ENCODE measurements around the gene INPP4A. TPM values are rescaled to one million over a fixed set of nuclear protein-coding genes. Genes with fewer than 3 reads are reported as not detected.

INPP4A gene
- polyA plus RNA-seq, 1 experiment: 12.9 TPM

DNA sequence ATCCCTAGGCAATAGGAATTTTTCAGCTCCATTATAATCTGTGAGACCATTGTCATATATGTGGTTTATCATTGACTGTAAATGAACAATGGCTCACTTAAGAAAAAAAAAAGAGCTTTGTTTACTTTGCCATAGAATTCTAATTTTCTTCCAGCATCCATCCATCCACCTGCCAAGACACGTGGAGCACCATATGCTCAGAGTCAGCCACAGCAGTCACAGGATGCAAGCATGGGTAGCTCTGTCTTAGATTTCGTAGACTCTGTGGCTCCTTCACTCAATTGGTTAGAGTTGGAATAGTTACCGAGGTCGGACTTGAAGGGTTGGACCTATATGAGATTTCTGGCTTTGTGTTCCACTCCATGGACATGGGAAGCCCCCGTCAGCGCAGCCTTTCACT lies 88.1 kb downstream of the INPP4A start:
- CTCF ChIA-PET: interaction anchor here (1.2 kb wide), 1 partner anchor 18 kb away, joined by 3 read pairs; no protein-coding TSS in a partner anchor
- H3K4me3 ChIP-seq (ENCODE audit: low read depth, low read length): no peak overlapping the region
- H3K27ac ChIP-seq (ENCODE audit: low read depth, low read length): no peak overlapping the region
- no peaks in the 10 kb centered on the region for H3K9me3 ChIP-seq (ENCODE audit: control insufficient read depth, insufficient read depth, low read length)
- TF ChIP-seq, protein P1, sequence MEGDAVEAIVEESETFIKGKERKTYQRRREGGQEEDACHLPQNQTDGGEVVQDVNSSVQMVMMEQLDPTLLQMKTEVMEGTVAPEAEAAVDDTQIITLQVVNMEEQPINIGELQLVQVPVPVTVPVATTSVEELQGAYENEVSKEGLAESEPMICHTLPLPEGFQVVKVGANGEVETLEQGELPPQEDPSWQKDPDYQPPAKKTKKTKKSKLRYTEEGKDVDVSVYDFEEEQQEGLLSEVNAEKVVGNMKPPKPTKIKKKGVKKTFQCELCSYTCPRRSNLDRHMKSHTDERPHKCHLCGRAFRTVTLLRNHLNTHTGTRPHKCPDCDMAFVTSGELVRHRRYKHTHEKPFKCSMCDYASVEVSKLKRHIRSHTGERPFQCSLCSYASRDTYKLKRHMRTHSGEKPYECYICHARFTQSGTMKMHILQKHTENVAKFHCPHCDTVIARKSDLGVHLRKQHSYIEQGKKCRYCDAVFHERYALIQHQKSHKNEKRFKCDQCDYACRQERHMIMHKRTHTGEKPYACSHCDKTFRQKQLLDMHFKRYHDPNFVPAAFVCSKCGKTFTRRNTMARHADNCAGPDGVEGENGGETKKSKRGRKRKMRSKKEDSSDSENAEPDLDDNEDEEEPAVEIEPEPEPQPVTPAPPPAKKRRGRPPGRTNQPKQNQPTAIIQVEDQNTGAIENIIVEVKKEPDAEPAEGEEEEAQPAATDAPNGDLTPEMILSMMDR (IDR thresholded peaks at IDR 0.05; ENCODE audit: low read depth, low read length): no peak
- H3K27me3 ChIP-seq (ENCODE audit: control insufficient read depth, insufficient read depth, low read length): no peaks in the 10 kb centered on the region
- POLR2A ChIA-PET: no interaction called here
- no peak for DNase-seq (ENCODE audit: low read depth, low spot score)

DNA sequence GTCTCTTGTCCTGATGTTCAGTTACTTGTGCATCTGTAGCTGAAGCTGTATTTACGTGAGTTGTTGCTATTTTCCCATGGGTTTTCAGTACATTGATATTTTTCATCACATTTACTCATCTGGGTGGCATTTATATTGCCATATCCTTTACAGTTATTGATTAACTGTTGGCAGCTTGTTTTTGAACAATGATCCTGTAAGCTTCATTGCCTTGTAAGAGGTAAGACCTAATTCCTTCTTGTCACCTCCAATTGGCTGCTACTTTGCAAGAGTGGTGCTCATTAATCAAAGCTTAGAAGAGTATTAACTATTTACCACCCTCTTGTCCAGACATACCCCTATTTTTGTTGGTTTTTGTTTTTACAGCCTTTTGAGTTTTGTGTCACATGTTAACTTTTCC lies 88.9 kb downstream of the INPP4A start:
- CTCF ChIA-PET: no interaction called here
- H3K9me3 ChIP-seq (ENCODE audit: control insufficient read depth, insufficient read depth, low read length): no peaks in the 10 kb centered on the region

DNA sequence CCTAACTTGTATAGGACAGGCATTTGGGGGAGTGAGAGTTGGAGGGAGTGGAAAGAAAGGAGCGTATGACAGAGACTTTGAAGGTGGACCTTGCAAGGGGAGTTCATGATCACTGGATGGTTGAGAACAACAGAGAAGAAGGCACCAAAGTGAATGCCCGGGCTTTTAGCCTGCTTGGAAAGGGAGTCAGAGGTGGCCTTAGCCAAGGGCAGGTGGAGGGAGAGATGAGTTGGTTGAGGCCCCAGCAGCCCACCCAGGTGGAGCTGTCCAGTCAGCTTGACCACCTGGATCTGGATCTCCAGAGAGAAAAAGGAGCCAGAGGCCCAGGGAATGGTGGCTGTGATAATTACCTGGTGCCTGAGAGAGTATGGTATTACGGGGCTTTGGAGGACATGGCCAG lies 90.1 kb downstream of the INPP4A start:
- H3K27ac ChIP-seq (ENCODE audit: low read depth, low read length): no peak overlapping the region
- CTCF ChIA-PET: no interaction called here

More for the DNA sequence above, 88.9 kb downstream of the INPP4A start:
- Histone ChIP-seq H3K4me3 (ENCODE audit: low read depth, low read length) (no peak overlapping the region), H3K27ac (ENCODE audit: low read depth, low read length) (no peak overlapping the region), H3K27me3 (ENCODE audit: control insufficient read depth, insufficient read depth, low read length) (no peaks in the 10 kb centered on the region)
- POLR2A ChIA-PET: no interaction called here
- TF ChIP-seq, protein P1 (IDR thresholded peaks at IDR 0.05; ENCODE audit: low read depth, low read length): no peak
- no peak for DNase-seq (ENCODE audit: low read depth, low spot score)

DNA sequence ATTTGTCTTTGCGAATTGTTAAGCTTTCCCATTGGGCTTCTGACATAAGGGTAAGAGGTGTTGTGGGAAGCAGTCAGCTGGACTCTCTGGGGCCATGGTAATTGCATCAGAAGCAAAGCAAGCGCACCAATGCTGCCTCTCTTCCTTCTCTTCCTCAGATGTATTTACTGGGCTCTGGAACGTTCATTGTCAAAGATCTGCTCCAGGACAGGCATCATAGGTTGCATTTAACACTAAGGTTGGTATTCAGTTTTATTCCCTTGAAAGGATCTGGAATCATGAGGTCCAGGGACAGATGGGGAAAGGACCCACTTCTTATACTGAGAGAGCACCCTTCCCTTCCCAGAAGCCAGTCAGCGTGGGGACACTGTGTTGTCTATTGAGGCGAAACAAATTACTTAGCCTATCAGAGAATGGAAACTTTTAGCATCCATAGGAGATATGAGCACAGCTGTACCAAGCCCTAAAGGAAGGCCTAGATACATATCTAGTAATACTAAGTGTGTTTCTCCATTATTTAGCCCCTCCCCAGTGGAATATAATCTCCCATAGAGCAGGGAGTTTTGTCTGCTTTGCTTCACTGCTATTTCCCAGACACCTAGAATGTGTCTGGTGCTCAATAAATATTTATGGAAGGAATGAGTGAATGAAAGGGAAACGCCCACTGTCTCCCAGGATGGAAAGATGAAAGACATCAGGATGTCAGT lies 91.5 kb downstream of the INPP4A start:
- no peak overlapping the region for H3K4me3 ChIP-seq (ENCODE audit: low read depth, low read length)
- H3K27me3 ChIP-seq (ENCODE audit: control insufficient read depth, insufficient read depth, low read length): no peaks in the 10 kb centered on the region
- TF ChIP-seq, protein P1 (IDR thresholded peaks at IDR 0.05; ENCODE audit: low read depth, low read length): no peak
- ChIA-PET CTCF (interaction anchor here (0.5 kb wide), 1 partner anchor 67 kb away, joined by 3 read pairs; no protein-coding TSS in a partner anchor), POLR2A (no interaction called here)
- no peaks in the 10 kb centered on the region for H3K9me3 ChIP-seq (ENCODE audit: control insufficient read depth, insufficient read depth, low read length)
- DNase-seq (ENCODE audit: low read depth, low spot score): no peak
- H3K27ac ChIP-seq (ENCODE audit: low read depth, low read length): no peak overlapping the region

More for the DNA sequence above, 90.1 kb downstream of the INPP4A start:
- no peaks in the 10 kb centered on the region for H3K27me3 ChIP-seq (ENCODE audit: control insufficient read depth, insufficient read depth, low read length)
- no peak overlapping the region for H3K4me3 ChIP-seq (ENCODE audit: low read depth, low read length)
- TF ChIP-seq, protein P1 (IDR thresholded peaks at IDR 0.05; ENCODE audit: low read depth, low read length): no peak
- POLR2A ChIA-PET: no interaction called here
- no peaks in the 10 kb centered on the region for H3K9me3 ChIP-seq (ENCODE audit: control insufficient read depth, insufficient read depth, low read length)
- no peak for DNase-seq (ENCODE audit: low read depth, low spot score)

DNA sequence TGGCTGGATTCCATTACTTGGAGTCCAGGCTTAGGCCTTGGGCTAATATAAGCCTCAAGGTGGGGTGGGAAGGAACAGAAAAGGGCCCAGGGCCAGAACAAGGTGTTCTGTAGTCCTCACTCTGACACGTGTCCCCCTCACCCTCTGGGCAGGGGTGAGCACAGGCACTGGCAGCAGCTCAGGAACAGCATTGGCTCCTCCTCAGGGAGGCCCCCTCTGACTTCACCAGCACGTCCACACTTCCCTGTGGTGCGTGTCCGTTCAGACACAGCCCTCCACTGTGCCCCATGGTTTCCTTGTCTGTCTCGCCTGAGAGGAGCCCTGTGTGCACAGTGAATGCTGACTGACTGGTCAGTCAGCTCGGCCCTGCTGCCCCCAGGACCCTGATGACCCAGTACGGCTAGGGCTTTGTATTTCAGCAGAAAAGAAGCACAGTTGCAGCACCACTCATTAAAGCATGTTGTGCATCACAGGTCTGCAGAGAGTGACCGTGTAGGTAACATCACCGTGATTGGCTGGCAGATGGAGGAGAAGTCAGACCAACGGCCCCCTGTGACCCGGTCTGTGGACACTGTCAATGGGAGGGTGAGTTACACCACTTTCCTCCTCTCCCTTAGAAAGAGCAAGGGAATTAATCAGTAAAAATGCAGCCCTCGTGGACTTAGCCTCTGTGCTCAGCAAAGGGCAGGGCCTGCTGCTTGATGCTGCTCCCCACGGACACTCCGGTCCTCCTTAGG lies 92.9 kb downstream of the INPP4A start:
- ChIA-PET POLR2A (no interaction called here), CTCF (no interaction called here)
- no peaks in the 10 kb centered on the region for H3K27me3 ChIP-seq (ENCODE audit: control insufficient read depth, insufficient read depth, low read length)
- TF ChIP-seq, protein P1 (IDR thresholded peaks at IDR 0.05; ENCODE audit: low read depth, low read length): no peak
- no peak overlapping the region for H3K4me3 ChIP-seq (ENCODE audit: low read depth, low read length)
- DNase-seq (ENCODE audit: low read depth, low spot score): no peak
- H3K27ac ChIP-seq (ENCODE audit: low read depth, low read length): no peak overlapping the region
- H3K9me3 ChIP-seq (ENCODE audit: control insufficient read depth, insufficient read depth, low read length): no peaks in the 10 kb centered on the region

Measured in AG04450 (cell line).